ENCODE results near the gene EIF4G2.
"Not testable (repeated sequence)": the region's sequence is repeated elsewhere in the genome, so short reads cannot be mapped to it uniquely, and the experiment has no call there.

The EIF4G2 gene

DNA sequence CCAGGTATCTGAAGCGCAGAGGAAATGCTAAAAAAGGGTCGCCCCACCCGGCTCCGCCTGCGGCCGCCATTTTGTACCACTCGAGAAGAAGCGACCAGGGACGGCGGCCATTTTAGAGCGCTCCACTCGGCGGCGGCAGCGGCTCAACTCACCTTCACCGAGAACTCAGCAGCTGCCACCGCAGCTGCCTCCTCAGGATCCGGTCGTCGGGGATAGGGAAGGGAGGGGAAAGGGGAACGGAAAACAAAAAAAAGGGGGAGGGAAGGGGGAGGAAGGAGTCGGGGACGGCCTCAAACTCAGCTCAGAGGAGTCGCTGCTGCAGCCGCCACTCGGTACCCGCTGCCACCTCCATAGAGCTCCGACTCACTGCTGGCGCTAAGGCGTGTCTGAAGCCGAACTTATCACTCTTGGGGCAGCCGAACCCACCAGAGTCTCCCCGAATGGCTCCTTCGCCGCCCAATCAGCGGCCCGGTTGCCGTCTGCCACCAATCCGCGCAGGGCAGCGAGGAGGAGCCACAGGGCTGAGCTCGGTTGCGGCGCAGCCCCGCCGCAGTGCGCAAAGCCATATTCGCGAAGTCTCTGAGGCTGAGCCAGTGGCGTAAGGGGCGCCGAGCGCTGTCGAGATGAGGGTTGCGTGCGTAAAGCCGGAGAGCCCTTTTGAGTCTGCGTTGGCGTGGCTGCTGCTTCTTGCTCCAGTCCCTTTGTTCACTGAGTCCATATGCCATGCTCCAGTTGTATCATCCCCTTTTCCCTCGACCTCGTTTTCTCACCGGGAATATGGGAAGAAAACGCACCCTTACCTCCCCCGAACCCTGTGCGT, at the start of gene EIF4G2:
Gene EIF4G2, minus strand, starts transcription at position 374 of the 820 bp plus-strand sequence.
- DNase-seq (ENCODE audit: low read depth in 1 of 2, low spot score in 1 of 2), result peak; percentile 96 to 97

GRCh38 chr11:10857709-10858438, 49.1 kb upstream of the EIF4G2 start, which contains the start of gene ZBED5:
ZBED5 (minus strand) TSS chr11:10858053; CDS start chr11:10854945, 3,108 bp downstream.
- peak; percentile 90 to 94 for DNase-seq (ENCODE audit: low read depth in 1 of 2, low spot score in 1 of 2)

DNA sequence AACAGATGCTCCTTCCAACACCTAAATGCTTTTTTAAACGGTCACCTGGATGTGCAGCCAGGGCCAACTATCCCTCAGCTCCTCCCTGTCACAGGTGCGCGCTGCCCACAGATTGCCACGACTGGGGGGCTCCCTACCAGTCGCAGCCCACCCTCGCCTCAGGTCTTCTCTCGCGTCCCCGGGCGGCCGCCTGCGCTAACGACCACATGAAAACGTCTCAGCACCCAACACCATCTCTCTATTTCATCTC, 48.7 kb upstream of the EIF4G2 start:
- DNase-seq (ENCODE audit: low read depth in 1 of 2, low spot score in 1 of 2), result no peak

- no peak for DNase-seq (ENCODE audit: low read depth in 1 of 2, low spot score in 1 of 2)
Observed at GRCh38 chr11:10856689-10857458, 48.1 kb upstream of the EIF4G2 start.

DNA sequence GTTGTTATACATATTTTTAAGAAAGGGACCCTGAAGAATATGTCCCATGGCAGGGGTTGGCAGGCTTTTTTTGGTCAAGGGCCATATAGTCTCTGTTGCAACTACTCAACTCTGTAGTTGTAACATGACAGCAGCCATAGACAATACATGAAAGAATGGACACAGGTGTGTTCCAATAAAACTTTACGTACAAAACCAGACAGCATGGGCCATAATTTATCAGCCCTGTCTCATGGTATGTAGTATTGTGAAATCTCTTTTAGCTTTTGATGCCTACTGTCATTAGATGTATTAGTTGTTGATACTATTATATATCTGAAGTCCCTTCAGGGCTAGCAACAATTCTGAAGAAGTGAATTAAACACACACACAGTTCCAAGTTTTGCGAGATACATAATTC, 46.6 kb upstream of the EIF4G2 start:
- DNase-seq (ENCODE audit: low read depth in 1 of 2, low spot score in 1 of 2), result no peak

GRCh38 chr11:10847960-10848860, 39.5 kb upstream of the EIF4G2 start:
- no peak for DNase-seq (ENCODE audit: low read depth in 1 of 2, low spot score in 1 of 2)

DNA sequence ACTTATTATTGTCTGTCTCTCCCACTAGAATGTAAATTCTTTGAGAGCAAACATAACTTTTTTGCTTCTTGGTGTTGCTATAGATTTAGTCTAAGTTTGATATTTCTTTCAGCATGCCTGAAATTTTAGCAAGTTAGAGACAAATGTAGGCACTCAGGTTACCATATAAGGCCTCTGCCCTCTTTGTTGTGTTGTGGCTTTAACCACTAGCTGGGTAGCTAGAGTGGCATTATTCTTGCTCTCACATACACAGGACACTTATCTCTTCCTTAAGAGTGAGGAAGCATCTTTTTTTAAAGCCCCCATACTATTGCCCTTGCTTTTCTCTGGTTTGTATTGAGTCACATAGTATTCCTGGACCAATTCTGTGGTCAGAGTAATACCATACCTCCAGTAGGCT, 37.9 kb upstream of the EIF4G2 start:
- DNase-seq (ENCODE audit: low read depth in 1 of 2, low spot score in 1 of 2), result no peak

- no peak for DNase-seq (ENCODE audit: low read depth in 1 of 2, low spot score in 1 of 2)
Observed at GRCh38 chr11:10845589-10845988, 36.9 kb upstream of the EIF4G2 start.

GRCh38 chr11:10844796-10845195, 36.1 kb upstream of the EIF4G2 start:
- no peak for DNase-seq (ENCODE audit: low read depth in 1 of 2, low spot score in 1 of 2)

DNA sequence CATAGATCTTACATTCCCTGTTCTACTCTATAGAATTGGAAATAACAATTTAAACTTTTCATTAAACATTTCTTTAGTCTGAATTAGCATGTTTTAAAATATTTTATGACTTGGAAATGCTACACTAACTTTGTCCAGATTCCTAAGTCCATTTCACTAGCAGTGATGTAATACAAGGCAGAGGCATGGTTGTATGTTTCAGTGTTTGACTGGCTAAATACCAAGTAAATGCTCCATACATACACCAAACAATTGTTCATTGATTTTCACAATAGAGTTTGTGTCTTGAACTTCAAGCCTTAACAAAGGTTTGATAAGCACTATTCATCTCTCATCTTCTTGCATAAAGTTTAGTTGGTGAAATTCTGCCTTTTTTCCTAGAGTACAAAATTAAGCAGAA, 35.6 kb upstream of the EIF4G2 start:
- no peak for DNase-seq (ENCODE audit: low read depth in 1 of 2, low spot score in 1 of 2)

DNA sequence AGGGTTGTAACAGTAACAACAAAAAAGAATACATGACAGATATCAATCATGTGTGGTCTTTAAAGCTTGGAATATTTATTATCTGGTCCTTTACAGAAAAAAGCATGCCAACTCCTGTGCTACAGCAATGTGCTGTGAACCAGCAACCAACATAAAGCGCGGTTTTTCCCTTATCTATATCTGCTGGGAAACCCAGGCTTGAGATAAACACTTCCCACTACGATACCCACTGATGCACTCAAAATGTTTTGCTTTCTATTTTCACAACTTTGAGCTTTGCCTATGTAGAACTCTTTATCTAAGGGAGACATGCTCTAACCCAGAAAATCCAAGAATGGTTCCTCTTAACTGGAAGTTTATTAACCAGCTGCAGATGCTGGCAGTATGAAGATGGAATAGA, 30.2 kb upstream of the EIF4G2 start:
- no peak for DNase-seq (ENCODE audit: low read depth in 1 of 2, low spot score in 1 of 2)

GRCh38 chr11:10838083-10838482, 29.4 kb upstream of the EIF4G2 start:
- no peak for DNase-seq (ENCODE audit: low read depth in 1 of 2, low spot score in 1 of 2)

GRCh38 chr11:10836884-10837283, 28.2 kb upstream of the EIF4G2 start:
- DNase-seq (ENCODE audit: low read depth in 1 of 2, low spot score in 1 of 2), result not testable (repeated sequence)

DNA sequence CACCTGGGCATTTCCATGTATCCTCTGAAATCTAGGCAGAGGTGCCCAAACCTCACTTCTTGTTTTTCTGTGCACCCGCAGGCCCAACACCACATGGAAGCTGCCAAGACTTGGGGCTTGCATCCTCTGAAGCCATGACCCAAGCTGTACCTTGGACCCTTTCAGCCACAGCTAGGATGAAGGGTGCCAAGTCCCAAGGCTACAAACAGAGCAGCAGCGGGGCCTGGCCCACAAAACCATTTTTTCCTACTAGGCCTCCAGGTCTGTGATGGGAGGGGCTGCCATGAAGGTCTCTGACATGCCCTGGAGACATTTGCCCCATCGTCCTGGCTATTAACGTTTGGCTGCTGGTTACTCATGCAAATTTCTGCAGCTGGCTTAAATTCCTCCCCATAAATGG, 20.4 kb upstream of the EIF4G2 start:
- no peak for DNase-seq (ENCODE audit: low read depth in 1 of 2, low spot score in 1 of 2)

- DNase-seq (ENCODE audit: low read depth in 1 of 2, low spot score in 1 of 2), result no peak
Observed at GRCh38 chr11:10828402-10828801, 19.7 kb upstream of the EIF4G2 start.

DNA sequence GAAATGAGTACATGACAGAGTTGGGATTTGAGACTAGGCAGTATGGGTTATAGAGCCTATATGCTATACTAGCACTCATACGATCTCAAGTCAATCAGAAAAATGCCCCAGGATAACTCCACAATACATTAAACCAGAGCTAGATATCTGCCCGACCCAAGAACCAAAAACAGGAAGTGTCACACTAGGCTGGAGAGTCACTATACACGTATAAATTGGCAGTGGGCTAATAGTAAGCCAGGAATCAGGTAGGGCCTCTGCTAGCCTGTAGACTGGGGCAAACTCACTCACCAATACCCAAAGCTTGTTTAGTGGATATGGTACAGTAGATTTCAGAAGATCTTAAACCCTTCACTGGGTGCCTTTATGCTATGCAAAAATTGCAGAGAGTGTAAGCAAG, 16.2 kb upstream of the EIF4G2 start:
- no peak for DNase-seq (ENCODE audit: low read depth in 1 of 2, low spot score in 1 of 2)

- no peak for DNase-seq (ENCODE audit: low read depth in 1 of 2, low spot score in 1 of 2)
Observed at GRCh38 chr11:10823152-10823579, 14.4 kb upstream of the EIF4G2 start.

GRCh38 chr11:10822491-10822890, 13.8 kb upstream of the EIF4G2 start:
- not testable (repeated sequence) for DNase-seq (ENCODE audit: low read depth in 1 of 2, low spot score in 1 of 2)

DNA sequence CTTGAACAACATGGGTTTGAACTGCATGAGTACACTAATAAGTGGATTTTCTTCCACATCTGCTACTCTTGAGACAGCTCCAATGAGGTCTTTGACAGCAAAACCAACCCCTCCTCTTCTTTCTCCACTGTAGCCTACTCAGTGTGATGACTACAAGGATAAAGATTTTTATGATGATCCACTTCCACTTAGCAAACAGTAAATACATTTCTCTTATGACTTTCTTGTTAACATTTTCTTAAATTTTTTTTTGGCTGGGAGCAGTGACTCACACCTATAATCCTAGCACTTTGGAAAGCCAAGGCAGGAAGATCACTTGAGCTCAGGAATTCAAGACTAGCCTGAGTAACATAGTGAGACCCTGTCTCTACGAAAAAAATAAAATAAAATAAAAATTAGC, 9.9 kb upstream of the EIF4G2 start:
- no peak for DNase-seq (ENCODE audit: low read depth in 1 of 2, low spot score in 1 of 2)

DNA sequence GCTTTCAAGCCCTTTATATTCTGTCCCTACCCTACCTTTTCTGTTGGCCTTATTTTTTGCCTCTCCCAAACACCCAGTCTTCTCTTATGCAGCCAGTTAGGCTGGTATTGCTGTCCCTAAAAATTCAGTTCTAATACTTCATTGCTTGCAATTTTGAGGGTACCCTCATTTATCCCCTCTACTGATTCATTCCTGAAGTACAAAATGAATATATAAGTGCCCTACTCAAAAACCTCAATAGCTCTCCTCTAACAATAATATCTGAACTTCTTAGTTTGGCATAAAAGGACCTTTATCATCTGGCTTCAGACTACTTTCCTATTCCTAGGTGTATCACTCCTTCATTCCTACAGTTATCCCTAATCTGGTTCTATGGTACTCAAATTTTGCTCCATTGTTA, 5.2 kb upstream of the EIF4G2 start:
- DNase-seq (ENCODE audit: low read depth in 1 of 2, low spot score in 1 of 2), result no peak
